ENCODE data around the gene FECH.

FECH gene

GRCh38 chr18:57539702-57540101 is 46.8 kb downstream of the FECH start:
- no peak for TF ChIP-seq EZH2 (IDR thresholded peaks at IDR 0.05; ENCODE audit: borderline replicate concordance, low read depth, low read length, severe bottlenecking)
- TF ChIP-seq, protein P1, sequence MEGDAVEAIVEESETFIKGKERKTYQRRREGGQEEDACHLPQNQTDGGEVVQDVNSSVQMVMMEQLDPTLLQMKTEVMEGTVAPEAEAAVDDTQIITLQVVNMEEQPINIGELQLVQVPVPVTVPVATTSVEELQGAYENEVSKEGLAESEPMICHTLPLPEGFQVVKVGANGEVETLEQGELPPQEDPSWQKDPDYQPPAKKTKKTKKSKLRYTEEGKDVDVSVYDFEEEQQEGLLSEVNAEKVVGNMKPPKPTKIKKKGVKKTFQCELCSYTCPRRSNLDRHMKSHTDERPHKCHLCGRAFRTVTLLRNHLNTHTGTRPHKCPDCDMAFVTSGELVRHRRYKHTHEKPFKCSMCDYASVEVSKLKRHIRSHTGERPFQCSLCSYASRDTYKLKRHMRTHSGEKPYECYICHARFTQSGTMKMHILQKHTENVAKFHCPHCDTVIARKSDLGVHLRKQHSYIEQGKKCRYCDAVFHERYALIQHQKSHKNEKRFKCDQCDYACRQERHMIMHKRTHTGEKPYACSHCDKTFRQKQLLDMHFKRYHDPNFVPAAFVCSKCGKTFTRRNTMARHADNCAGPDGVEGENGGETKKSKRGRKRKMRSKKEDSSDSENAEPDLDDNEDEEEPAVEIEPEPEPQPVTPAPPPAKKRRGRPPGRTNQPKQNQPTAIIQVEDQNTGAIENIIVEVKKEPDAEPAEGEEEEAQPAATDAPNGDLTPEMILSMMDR (IDR thresholded peaks at IDR 0.05; ENCODE audit: borderline replicate concordance, extremely low read depth, low read length, poor library complexity, severe bottlenecking), result no peak
- H3K4me3 ChIP-seq (ENCODE audit: low read depth in 1 of 2, low read length in 2 of 2), result no peak overlapping the region

DNA sequence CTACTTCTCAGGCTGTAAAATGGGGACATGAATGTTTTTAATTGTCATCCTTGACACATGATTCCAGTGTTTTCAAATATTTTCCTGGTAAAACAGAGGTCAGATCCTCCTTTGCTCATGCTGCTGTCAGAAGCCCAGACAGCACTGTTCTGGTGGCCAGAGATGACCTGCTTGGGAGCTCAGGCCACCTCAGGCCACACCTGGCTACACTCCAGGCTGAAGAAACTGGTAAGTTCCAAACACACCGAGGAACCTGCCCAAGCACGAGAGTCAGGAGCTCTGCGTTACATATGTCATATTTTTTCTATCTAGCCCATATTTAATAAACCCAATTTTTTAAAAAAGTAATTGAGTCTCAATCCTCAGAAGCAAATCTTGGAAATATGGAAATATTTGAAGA is 47.9 kb downstream of the FECH start:
- no peak for DNase-seq
- no peak for ATAC-seq (ENCODE audit: insufficient read depth, low read depth)
- TF ChIP-seq, protein P1 (IDR thresholded peaks at IDR 0.05; ENCODE audit: borderline replicate concordance, extremely low read depth, low read length, poor library complexity, severe bottlenecking), result no peak
- TF ChIP-seq EZH2 (IDR thresholded peaks at IDR 0.05; ENCODE audit: borderline replicate concordance, low read depth, low read length, severe bottlenecking), result no peak
- Histone ChIP-seq H2AFZ (ENCODE audit: low read depth, low read length) (no peak overlapping the region), H3K79me2 (ENCODE audit: insufficient read depth, low read length) (no peaks in the 10 kb centered on the region), H3K4me2 (ENCODE audit: insufficient read depth, low read length) (no peak overlapping the region), H4K20me1 (ENCODE audit: insufficient read depth, low read length) (no peaks in the 10 kb centered on the region), H3K27ac (ENCODE audit: low read length) (no peak overlapping the region), H3K4me1 (ENCODE audit: insufficient read depth, low read length) (no peaks in the 10 kb centered on the region), H3K9me3 (ENCODE audit: insufficient read depth, low read length, severe bottlenecking) (no peaks in the 10 kb centered on the region), H3K27me3 (ENCODE audit: insufficient read depth, low read length, poor library complexity) (peaks cover 7% of the 10 kb centered on the region), H3K4me3 (ENCODE audit: low read depth in 1 of 2, low read length in 2 of 2) (no peak overlapping the region), H3K36me3 (ENCODE audit: insufficient read depth, low read length) (no peaks in the 10 kb centered on the region), H3K9ac (ENCODE audit: low read depth, low read length) (no peak overlapping the region)

More at GRCh38 chr18:57539702-57540101, 46.8 kb downstream of the FECH start:
- DNase-seq (no peak), ATAC-seq (ENCODE audit: insufficient read depth, low read depth) (no peak)
- Histone ChIP-seq H3K9ac (ENCODE audit: low read depth, low read length) (no peak overlapping the region), H3K4me2 (ENCODE audit: insufficient read depth, low read length) (no peak overlapping the region), H3K36me3 (ENCODE audit: insufficient read depth, low read length) (no peaks in the 10 kb centered on the region), H3K9me3 (ENCODE audit: insufficient read depth, low read length, severe bottlenecking) (no peaks in the 10 kb centered on the region), H3K27ac (ENCODE audit: low read length) (no peak overlapping the region), H2AFZ (ENCODE audit: low read depth, low read length) (no peak overlapping the region), H3K79me2 (ENCODE audit: insufficient read depth, low read length) (no peaks in the 10 kb centered on the region), H3K4me1 (ENCODE audit: insufficient read depth, low read length) (no peaks in the 10 kb centered on the region), H4K20me1 (ENCODE audit: insufficient read depth, low read length) (no peaks in the 10 kb centered on the region), H3K27me3 (ENCODE audit: insufficient read depth, low read length, poor library complexity) (peaks cover 3% of the 10 kb centered on the region)

DNA sequence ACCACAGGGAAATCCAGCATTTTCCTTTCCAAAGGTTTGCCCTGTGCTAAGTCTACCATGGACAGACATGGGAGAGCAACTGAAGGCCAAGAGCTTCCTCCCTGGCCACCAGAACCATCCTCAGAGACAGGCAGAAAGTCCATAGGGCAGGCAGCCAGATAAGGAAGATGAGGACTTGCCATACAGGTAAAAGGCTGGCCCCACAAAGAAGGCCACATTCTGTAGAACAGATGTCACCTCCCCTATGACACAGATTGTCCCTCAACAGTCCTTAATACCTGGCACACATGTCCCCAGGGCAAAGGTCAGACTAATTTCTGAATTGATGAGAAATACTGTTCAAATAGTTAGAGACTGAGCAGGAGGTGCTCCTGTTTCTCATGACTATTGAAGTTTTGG is 52.0 kb downstream of the FECH start:
- Histone ChIP-seq H2AFZ (ENCODE audit: low read depth, low read length) (no peak overlapping the region), H3K36me3 (ENCODE audit: insufficient read depth, low read length) (no peaks in the 10 kb centered on the region), H3K79me2 (ENCODE audit: insufficient read depth, low read length) (no peaks in the 10 kb centered on the region), H3K27me3 (ENCODE audit: insufficient read depth, low read length, poor library complexity) (peaks cover 7% of the 10 kb centered on the region), H3K9ac (ENCODE audit: low read depth, low read length) (no peak overlapping the region), H3K27ac (ENCODE audit: low read length) (no peak overlapping the region), H3K4me2 (ENCODE audit: insufficient read depth, low read length) (no peak overlapping the region), H3K9me3 (ENCODE audit: insufficient read depth, low read length, severe bottlenecking) (no peaks in the 10 kb centered on the region), H3K4me3 (ENCODE audit: low read depth in 1 of 2, low read length in 2 of 2) (no peak overlapping the region), H4K20me1 (ENCODE audit: insufficient read depth, low read length) (no peaks in the 10 kb centered on the region), H3K4me1 (ENCODE audit: insufficient read depth, low read length) (no peaks in the 10 kb centered on the region)
- TF ChIP-seq, protein P1 (IDR thresholded peaks at IDR 0.05; ENCODE audit: borderline replicate concordance, extremely low read depth, low read length, poor library complexity, severe bottlenecking), result no peak
- no peak for TF ChIP-seq EZH2 (IDR thresholded peaks at IDR 0.05; ENCODE audit: borderline replicate concordance, low read depth, low read length, severe bottlenecking)
- ATAC-seq (ENCODE audit: insufficient read depth, low read depth) (no peak), DNase-seq (no peak)

Data from DND-41 (cell line).